MM.1S (cell line): ENCODE measurements around the gene FYCO1.

Source experiments
- EZH2 ChIP-seq: fragments of 300-600 bp; sonication (generic); optimal IDR thresholded peaks from 2 replicates; pipeline ENCODE3; 2017; ENCODE audit warnings: low read depth, mild to moderate bottlenecking, antibody characterized with exemption, low read length, mixed read lengths
- EZH2phosphoT487 ChIP-seq: fragments of 300-600 bp; sonication (generic); IDR thresholded peaks from 2 replicates; pipeline ENCODE4 v1.6.1; 2018; ENCODE audit warnings: antibody characterized with exemption, low read length
- TF ChIP-seq, protein P1 (sequence below): fragments of 300-600 bp; sonication (generic); IDR thresholded peaks from 2 replicates; pipeline ENCODE4 v1.5.1; 2016; ENCODE audit warnings: antibody characterized with exemption, low read length, mixed read lengths

DNA sequence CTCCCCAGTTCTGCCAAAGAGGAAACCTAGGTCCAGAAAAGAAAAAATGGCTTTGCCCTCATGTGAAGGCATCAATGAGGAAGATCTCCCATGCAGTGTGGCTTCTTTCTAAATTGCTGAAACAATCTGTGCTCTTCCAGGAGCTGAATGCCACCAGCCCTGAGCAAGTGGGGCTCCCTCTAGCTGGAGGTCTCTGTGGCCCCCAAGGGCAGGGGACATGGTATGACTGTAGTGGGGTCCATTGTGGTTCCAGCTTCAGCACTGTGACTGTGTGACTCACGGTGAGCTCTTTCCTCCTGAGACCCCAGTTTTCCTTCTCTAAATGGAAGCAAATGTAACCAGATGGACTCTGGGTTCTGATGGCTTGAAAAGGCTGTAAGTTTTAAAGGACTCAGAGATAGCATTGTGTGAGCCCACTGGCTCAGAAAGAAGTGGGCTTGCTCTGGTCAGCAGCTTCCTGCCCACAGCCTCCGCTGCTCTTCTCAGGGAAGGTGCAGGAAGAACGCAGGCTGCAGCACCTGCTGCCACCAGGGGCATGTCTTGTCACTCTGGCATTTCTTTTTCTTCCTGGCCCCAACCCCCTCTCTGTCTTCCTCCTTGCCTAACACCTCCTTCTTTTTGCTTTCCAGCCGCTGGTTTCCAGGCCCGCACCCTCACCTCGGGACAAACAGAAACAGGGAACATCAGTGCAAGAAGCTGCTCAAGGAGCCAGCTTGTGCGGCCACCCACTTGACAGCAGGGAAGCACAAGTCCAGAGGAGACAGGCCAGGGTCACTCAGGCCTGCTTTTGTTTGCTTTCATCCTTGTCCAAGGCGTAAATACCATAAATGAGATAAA is 58.2 kb downstream of the FYCO1 start:
- TF ChIP-seq EZH2phosphoT487: no peak
- TF ChIP-seq, protein P1, sequence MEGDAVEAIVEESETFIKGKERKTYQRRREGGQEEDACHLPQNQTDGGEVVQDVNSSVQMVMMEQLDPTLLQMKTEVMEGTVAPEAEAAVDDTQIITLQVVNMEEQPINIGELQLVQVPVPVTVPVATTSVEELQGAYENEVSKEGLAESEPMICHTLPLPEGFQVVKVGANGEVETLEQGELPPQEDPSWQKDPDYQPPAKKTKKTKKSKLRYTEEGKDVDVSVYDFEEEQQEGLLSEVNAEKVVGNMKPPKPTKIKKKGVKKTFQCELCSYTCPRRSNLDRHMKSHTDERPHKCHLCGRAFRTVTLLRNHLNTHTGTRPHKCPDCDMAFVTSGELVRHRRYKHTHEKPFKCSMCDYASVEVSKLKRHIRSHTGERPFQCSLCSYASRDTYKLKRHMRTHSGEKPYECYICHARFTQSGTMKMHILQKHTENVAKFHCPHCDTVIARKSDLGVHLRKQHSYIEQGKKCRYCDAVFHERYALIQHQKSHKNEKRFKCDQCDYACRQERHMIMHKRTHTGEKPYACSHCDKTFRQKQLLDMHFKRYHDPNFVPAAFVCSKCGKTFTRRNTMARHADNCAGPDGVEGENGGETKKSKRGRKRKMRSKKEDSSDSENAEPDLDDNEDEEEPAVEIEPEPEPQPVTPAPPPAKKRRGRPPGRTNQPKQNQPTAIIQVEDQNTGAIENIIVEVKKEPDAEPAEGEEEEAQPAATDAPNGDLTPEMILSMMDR: no peak
- no peak for TF ChIP-seq EZH2
